Heart left ventricle (tissue), 16 donors: Measurements from ENCODE around the gene SLC7A10. TPM values are rescaled to one million over a fixed set of nuclear protein-coding genes. Genes with fewer than 3 reads are reported as not detected.
A peak's percentile ranks its signal among the peaks of the same experiment; 100 is the strongest.

ENCODE experiments used
- ATAC-seq, 4 donors: fragments of 200-7000 bp; cut with Tn5 transposase; one replicate each; pipeline ENCODE4 v1.9.1; 2020 to 2022; ENCODE audit warnings: moderate library complexity in 4 of 4, mild to moderate bottlenecking in 3 of 4, moderate number of reproducible peaks in 1 of 4
- DNase-seq, 5 donors: peaks; one replicate each; pipeline ENCODE4 v3.0.0-alpha.2; 2020
- H3K27ac ChIP-seq, 12 donors: fragments of 200-600 bp; sonication (generic) in 4 of 12; one replicate each; pipeline versions ENCODE4 v1.5.0 to v1.8.0; 2016 to 2022; ENCODE audit warnings: mild to moderate bottlenecking in 2 of 12
- H3K27me3 ChIP-seq, 9 donors: fragments of 200-600 bp; sonication (generic) in 2 of 9; one replicate each; pipeline versions ENCODE4 v1.5.1 to v1.8.0; 2016 to 2022; ENCODE audit warnings: mild to moderate bottlenecking in 3 of 9
- H3K36me3 ChIP-seq, 9 donors: fragments of 200-600 bp; sonication (generic) in 2 of 9; one replicate each; pipeline versions ENCODE4 v1.5.0 to v1.8.0; 2018 to 2022; ENCODE audit warnings: mild to moderate bottlenecking in 2 of 9
- H3K4me1 ChIP-seq, 12 donors: fragments of 200-600 bp; sonication (generic) in 4 of 12; one replicate each; pipeline versions ENCODE4 v1.5.0 to v1.8.0; 2016 to 2022; ENCODE audit warnings: mild to moderate bottlenecking in 3 of 12
- H3K4me3 ChIP-seq, 12 donors: fragments of 200-600 bp; sonication (generic) in 4 of 12; one replicate each; pipeline versions ENCODE4 v1.5.0 to v1.8.0; 2017 to 2022; ENCODE audit warnings: mild to moderate bottlenecking in 9 of 12, moderate library complexity in 4 of 12
- H3K9me3 ChIP-seq, 12 donors: fragments of 200-600 bp; sonication (generic) in 4 of 12; one replicate each; pipeline versions ENCODE4 v1.5.0 to v1.8.0; 2016 to 2022; ENCODE audit warnings: mild to moderate bottlenecking in 1 of 12
- POLR2A ChIP-seq, 2 donors: fragments of 450-650 bp; IDR thresholded peaks; one replicate each; pipeline ENCODE4 v1.6.1; 2017; ENCODE audit warnings: antibody characterized with exemption in 2 of 2, mild to moderate bottlenecking in 2 of 2, moderate library complexity in 2 of 2
- WGBS, 4 donors: extraction: QIAGEN DNeasy Blood & Tissue Kit in 2 of 4; methylation state at CpG; one replicate each; pipeline versions ENCODE4 v1.1.5 to v1.1.7; 2013 to 2018; 5-methylcytosine and 5-hydroxymethylcytosine counted together
- intact Hi-C, 10 donors: fragments of 100-400 bp; cut with DNase I; formaldehyde crosslinking; loops; one replicate each; pipeline versions ENCODE4 v1.11.1 to v1.14.2; 2022
- polyA plus RNA-seq, 2 donors: library from polyadenylated mRNA; stranded (reverse); fragments of 200-250 nt; gene quantifications; one replicate each; pipeline ENCODE4 v1.2.3, GENCODE V29; 2013
- total RNA-seq, 9 donors: library from RNA; depleted of rRNA in 2 of 9; stranded (reverse); fragments of >200 nt in 2 of 9; fragmentation: NEBNext Ultra II Directional in 3 of 9; extraction: Animal tissue kit (Norgen Biotek cat#: 25700) in 3 of 9; gene quantifications; one replicate each; pipeline versions ENCODE4 v1.1.0 to v1.2.4, GENCODE V29; 2016 to 2023
- TF ChIP-seq, protein P1 (sequence below), 12 donors: fragments of 200-600 bp; sonication (generic) in 4 of 12; IDR thresholded peaks; one replicate each; pipeline versions ENCODE4 v1.5.0 to v1.8.0; 2018 to 2022; ENCODE audit warnings: antibody characterized with exemption in 12 of 12, mild to moderate bottlenecking in 5 of 12
- donor health status: ischemic (EF 13 %, LVEDD 7.1; RV severe dilation, severe dysfunction).
- donor health status: healthy with polysubstance abuse.
- donor health status: DM: no; HTN: yes; CAD: no.
- donor health status: DM: no; HTN: no; CAD: no.
- donor health status: ischemic (EF 25% LVEDD 6.9; RV normal size, moderate dysfunction).
- donor health status: ischemic (EF 25% LVEDD 5.7; RV mildly dilated, moderate dysfunction).
- donor health status: healthy.
- donor health status: DM: yes; HTN: yes; CAD: no.
- donor health status: ischemic (EF 35%, LVEDD 5.7; RV mildly dilated, moderate dysfunction).
- donor health status: nonischemic (EF 11% LVEDD 7.7; RV severe dilation, severe dysfunction).
- donor health status: DM: yes; HTN: yes; CAD: no.
- donor health status: PGD.
- donor health status: ischemic (EF 29% LVEDD 5.4; RV normal size, mild dysfunction).
- donor health status: nonischemic (EF 23%, LVEDD 6.1; RV moderate dilation, normal function).

Gene SLC7A10
- total and polyA plus RNA-seq, 11 donors, result 0.11 to 2.3 (median 0.34) TPM; not detected in 5

DNA sequence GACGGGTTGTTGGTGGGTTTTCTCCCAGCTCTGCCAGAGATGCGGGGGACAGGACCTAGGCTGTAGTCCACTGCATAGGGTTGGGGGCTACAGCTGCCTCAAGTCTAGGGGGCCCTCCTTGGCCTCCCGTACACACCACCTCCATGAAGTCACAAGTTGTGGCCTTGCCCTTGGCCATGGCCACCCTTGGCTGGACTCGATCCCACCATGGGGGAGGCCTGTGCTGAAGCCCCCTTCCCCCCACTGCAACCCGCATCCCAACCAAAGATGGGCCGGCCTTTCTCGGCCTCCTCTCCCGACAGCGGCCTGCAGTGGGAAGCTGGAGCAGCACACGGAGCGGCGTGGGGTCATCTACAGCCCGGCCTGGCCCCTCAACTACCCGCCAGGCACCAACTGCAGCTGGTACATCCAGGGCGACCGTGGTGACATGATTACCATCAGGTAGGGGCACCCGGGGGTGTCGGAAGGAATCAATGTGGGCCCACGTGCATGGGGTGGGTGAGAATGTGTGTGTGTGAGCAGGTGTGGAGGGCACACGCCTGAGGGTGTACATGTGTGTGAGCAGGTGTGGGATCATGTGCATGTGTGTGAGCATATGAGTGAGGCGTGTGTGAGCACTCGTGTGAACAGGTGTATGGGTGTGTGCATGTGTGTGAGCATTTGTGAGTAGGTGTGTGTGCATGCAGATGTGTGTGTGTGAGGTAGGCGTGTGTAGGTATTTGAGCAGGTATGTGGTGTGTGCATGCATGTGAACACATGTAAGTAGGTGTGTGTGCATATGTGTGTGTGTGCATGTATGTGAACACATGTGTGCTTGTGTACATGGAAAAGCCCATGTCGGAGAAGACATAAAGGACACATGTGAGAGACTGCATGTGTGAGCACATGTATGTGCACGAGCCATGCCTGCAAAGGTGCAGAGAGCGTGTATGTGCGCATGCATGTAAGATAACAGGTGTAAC lies 22.8 kb downstream of the SLC7A10 start:
- ATAC-seq, result no peak
- H3K4me3 ChIP-seq, result no peak overlapping the region
- TF ChIP-seq, protein P1, sequence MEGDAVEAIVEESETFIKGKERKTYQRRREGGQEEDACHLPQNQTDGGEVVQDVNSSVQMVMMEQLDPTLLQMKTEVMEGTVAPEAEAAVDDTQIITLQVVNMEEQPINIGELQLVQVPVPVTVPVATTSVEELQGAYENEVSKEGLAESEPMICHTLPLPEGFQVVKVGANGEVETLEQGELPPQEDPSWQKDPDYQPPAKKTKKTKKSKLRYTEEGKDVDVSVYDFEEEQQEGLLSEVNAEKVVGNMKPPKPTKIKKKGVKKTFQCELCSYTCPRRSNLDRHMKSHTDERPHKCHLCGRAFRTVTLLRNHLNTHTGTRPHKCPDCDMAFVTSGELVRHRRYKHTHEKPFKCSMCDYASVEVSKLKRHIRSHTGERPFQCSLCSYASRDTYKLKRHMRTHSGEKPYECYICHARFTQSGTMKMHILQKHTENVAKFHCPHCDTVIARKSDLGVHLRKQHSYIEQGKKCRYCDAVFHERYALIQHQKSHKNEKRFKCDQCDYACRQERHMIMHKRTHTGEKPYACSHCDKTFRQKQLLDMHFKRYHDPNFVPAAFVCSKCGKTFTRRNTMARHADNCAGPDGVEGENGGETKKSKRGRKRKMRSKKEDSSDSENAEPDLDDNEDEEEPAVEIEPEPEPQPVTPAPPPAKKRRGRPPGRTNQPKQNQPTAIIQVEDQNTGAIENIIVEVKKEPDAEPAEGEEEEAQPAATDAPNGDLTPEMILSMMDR (IDR thresholded peaks at IDR 0.05), result no peak
- TF ChIP-seq POLR2A (IDR thresholded peaks at IDR 0.05), result no peak
- H3K9me3 ChIP-seq, result no peaks in the 10 kb centered on the region
- H3K36me3 ChIP-seq, result peaks cover 0 to 48% (median 4%) of the 10 kb centered on the region in 9 donors
- DNase-seq, result peak in 1 of 5 donors; percentile 44
- H3K4me1 ChIP-seq, result no peaks in the 10 kb centered on the region
- 91 to 96% (median 92%) methylated on average over 19 to 27 of the region's 27 CpGs for WGBS, 4 donors
- no peak overlapping the region for H3K27ac ChIP-seq
- H3K27me3 ChIP-seq, result no peaks in the 10 kb centered on the region
- intact Hi-C loops, result no loop called here

DNA sequence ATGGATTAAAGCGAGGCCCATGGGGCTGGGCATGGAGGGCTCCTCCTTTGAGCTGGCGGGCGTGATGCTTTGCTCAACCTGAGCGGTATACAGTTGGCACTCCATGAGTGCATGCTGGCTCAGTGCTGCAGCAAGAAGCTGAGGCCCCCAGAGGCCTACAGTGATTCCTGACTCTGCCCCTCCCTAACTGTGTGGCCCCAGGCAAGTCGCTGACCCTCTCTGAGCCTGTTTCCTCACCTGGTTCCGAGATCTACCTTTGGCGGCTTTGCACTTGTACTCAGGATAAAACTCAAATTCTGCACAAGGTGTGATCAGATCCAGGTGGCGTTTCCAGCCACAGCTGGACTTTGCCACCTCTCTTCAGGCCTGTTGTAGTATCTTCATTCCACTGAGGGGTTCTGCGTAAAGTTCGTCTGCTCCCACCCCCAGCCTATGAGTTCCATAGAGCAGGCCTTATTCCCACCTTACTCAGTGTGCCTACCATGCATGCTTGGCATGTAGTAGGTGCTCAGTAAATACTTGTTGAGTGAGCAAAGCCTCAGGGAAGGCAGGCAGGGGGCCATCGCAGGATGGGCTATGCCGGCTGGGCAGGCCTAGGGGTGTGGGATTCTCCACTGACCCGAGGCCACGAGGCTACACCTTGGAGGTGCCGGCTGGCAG lies 23.6 kb downstream of the SLC7A10 start:
- H3K36me3 ChIP-seq, result peaks cover 0 to 47% (median 4%) of the 10 kb centered on the region in 9 donors
- DNase-seq, result peak in 1 of 5 donors; percentile 18
- 95 to 98% (median 96%) methylated on average over 12 to 15 of the region's 15 CpGs for WGBS, 4 donors
- intact Hi-C loops, result no loop called here
- no peaks in the 10 kb centered on the region for H3K4me1 ChIP-seq
- no peak overlapping the region for H3K27ac ChIP-seq
- H3K4me3 ChIP-seq, result no peak overlapping the region
- ATAC-seq, result no peak
- no peaks in the 10 kb centered on the region for H3K27me3 ChIP-seq
- H3K9me3 ChIP-seq, result no peaks in the 10 kb centered on the region
- TF ChIP-seq, protein P1 (IDR thresholded peaks at IDR 0.05), result no peak
- no peak for TF ChIP-seq POLR2A (IDR thresholded peaks at IDR 0.05)

DNA sequence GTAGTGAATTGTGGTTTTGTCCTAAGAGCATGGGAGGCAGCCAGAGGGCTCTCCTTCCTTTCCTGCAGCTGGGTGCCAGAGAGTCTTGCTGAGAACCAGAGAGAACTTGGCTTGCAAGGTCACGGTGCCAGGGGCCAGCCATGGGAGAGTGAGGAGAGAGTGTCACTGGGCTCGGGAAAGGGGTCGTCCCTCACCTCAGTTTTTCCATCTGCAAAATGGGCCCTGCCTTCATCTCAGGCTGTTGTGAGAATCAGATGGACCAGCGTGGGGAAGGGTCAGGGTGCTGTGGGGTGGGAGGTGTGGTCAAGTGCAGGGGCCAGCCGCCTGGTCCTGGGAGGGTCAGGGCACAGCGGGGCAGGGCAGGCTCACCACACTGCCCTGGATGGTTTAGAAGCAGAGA lies 24.2 kb downstream of the SLC7A10 start:
- intact Hi-C loops, result no loop called here
- Histone ChIP-seq H3K4me3 (no peak overlapping the region), H3K27ac (no peak overlapping the region), H3K4me1 (no peaks in the 10 kb centered on the region), H3K27me3 (no peaks in the 10 kb centered on the region), H3K36me3 (peaks cover 0 to 43% (median 4%) of the 10 kb centered on the region in 9 donors), H3K9me3 (no peaks in the 10 kb centered on the region)
- TF ChIP-seq POLR2A (IDR thresholded peaks at IDR 0.05), result no peak
- TF ChIP-seq, protein P1 (IDR thresholded peaks at IDR 0.05), result no peak
- peak in 1 of 5 donors; percentile 15 for DNase-seq
- no peak for ATAC-seq
- 93 to 96% (median 94%) methylated on average over 6 of the region's 6 CpGs for WGBS, 4 donors
